Thoracic aorta (tissue), 2 donors: ENCODE results near the gene PRODH. TPM values are rescaled to one million over a fixed set of nuclear protein-coding genes. Genes with fewer than 3 reads are reported as not detected.
"Not testable (repeated sequence)": the region's sequence is repeated elsewhere in the genome, so short reads cannot be mapped to it uniquely, and the experiment has no call there.

Source experiments
- ATAC-seq: fragments of 150-250 bp; one replicate; pipeline ENCODE4 v1.8.0; 2017; ENCODE audit warnings: low read depth; ENCODE audit not compliant: insufficient number of reproducible peaks, low FRiP score
- DNase-seq: peaks from one replicate; pipeline ENCODE4 v3.0.0-alpha.2; 2020; ENCODE audit warnings: low spot score
- H3K27ac ChIP-seq, 2 donors: fragments of 200-600 bp; sonication (generic); 1 replicate in 1 of 2; 2 replicates in 1 of 2; pipeline ENCODE4 v1.5.1; 2016; ENCODE audit warnings: mild to moderate bottlenecking in 2 of 2, moderate library complexity in 2 of 2
- H3K27me3 ChIP-seq: fragments of 200-600 bp; sonication (generic); replicated peaks from 2 replicates; pipeline ENCODE4 v1.6.0; 2016; ENCODE audit warnings: mild to moderate bottlenecking; ENCODE audit not compliant: insufficient read depth
- H3K36me3 ChIP-seq: fragments of 200-600 bp; sonication (generic); one replicate; pipeline ENCODE4 v1.5.1; 2016
- H3K4me1 ChIP-seq, 2 donors: fragments of 200-600 bp; sonication (generic); 1 replicate in 1 of 2; 2 replicates in 1 of 2; pipeline versions ENCODE4 v1.5.1 to v1.6.0; 2016; ENCODE audit warnings: low read depth in 2 of 2, mild to moderate bottlenecking in 1 of 2; ENCODE audit not compliant: control insufficient read depth in 1 of 2
- H3K4me3 ChIP-seq: fragments of 200-600 bp; sonication (generic); 2 replicates; pipeline ENCODE4 v1.5.1; 2016; ENCODE audit warnings: mild to moderate bottlenecking
- H3K9me3 ChIP-seq: fragments of 200-600 bp; sonication (generic); 2 replicates; pipeline ENCODE4 v1.5.1; 2016
- total RNA-seq, 2 donors: library from RNA; depleted of rRNA; stranded (reverse); fragments of >200 nt; gene quantifications; one replicate each; pipeline versions ENCODE4 v1.1.0 to v1.2.3, GENCODE V29; 2016
- TF ChIP-seq, protein P1 (sequence below): fragments of 200-600 bp; sonication (generic); IDR thresholded peaks from one replicate; pipeline ENCODE4 v1.5.1; 2019; ENCODE audit warnings: antibody characterized with exemption

PRODH gene
- total RNA-seq, 2 donors from 2014 or later = 7.5 to 16.0 TPM

DNA sequence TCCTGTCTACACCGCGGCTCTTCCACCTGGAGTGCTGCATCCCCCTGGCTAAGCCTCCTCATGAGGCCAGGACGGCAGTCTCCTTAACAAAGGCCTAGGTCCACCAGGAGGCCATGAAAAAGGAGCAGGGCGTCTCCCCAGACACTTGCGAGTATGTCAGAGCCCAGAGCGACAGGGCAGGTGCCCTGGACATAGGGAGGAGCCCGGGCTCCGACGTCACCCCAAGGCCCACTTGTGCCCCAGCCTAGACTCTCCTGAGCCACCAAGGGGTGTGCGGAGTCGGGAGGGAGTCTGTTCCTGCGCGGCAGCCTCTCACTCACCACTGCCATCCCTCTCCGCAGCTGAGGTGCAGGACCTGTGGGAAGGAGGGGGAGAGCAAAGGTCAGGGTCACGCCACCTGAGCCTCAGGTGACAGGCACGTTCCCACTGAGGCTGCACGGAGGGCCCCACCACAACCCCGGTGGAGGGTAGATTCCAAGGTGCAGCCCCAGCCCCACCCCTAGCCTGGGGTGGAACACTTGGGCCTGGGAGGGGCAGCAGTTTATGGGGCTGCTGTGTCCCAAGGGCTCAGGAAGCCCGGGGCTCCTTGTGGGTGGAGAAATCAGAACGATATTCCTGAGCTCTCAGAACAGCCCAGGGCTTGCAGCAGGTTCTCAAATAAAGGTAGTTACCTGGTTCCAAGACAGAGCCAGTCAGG is 10.6 kb downstream of the PRODH start:
- TF ChIP-seq, protein P1, sequence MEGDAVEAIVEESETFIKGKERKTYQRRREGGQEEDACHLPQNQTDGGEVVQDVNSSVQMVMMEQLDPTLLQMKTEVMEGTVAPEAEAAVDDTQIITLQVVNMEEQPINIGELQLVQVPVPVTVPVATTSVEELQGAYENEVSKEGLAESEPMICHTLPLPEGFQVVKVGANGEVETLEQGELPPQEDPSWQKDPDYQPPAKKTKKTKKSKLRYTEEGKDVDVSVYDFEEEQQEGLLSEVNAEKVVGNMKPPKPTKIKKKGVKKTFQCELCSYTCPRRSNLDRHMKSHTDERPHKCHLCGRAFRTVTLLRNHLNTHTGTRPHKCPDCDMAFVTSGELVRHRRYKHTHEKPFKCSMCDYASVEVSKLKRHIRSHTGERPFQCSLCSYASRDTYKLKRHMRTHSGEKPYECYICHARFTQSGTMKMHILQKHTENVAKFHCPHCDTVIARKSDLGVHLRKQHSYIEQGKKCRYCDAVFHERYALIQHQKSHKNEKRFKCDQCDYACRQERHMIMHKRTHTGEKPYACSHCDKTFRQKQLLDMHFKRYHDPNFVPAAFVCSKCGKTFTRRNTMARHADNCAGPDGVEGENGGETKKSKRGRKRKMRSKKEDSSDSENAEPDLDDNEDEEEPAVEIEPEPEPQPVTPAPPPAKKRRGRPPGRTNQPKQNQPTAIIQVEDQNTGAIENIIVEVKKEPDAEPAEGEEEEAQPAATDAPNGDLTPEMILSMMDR = no peak
- no peak for ATAC-seq

DNA sequence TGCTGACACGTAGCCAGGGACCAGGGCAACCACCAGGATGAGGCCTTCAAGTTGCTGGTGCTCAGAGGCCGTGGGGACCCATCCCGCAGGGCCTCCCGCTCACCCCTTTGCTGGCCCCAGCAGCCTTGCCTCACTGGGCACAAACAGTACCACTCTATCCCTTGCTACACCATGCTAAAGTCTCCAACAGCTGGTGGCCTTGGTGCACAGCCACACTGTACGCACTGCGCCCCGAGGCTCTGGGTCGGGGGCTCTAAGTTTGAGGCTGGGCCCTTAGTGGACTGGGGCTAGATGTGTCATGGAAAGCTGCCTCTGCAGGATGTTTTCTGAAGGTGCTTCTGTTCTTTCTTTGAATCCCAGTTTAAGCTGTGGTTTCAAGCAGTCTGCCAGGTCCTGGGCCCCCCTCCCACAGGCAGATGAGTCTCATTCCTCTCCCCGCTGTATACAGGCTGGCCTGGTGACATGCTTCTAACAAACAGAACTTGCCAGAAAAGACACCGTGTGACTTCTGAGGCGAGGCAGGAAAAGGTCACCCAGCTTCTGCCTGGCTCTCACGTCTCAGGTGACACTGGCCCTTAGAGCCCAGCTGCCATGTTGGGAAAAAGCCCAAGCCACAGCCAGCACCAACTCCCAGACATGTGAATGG is 15.7 kb downstream of the PRODH start:
- H3K4me3 ChIP-seq, H3K4me1 ChIP-seq, ATAC-seq, H3K36me3 ChIP-seq, H3K27me3 ChIP-seq, H3K27ac ChIP-seq, DNase-seq, H3K9me3 ChIP-seq: not testable (repeated sequence)

More for the DNA sequence above, 10.6 kb downstream of the PRODH start:
- no peak overlapping the region for H3K4me3 ChIP-seq
- H3K4me1 ChIP-seq = no peaks in the 10 kb centered on the region
- H3K36me3 ChIP-seq = no peaks in the 10 kb centered on the region
- no peak overlapping the region for H3K27ac ChIP-seq
- no peak for DNase-seq
- no peaks in the 10 kb centered on the region for H3K27me3 ChIP-seq
- no peaks in the 10 kb centered on the region for H3K9me3 ChIP-seq

DNA sequence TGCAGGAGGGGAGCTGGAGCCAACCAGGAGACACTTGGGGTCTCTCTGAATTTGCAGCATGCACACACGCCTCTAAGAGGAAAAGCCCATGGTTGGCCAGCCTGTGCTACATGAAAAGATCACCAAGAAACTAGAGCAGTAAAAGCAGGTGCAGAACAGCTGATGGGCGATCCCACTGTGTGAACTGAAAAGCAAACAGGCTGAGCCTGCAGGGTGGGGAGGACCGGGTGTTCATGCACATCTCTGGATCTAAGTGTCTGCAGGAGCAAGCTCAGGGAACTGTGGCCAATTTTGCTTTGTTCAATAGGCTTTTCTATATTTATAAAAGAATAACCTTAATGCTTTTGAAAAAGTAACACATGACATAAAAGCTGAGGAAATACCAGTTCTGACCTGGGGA is 18.3 kb downstream of the PRODH start:
- H3K27ac ChIP-seq, H3K4me3 ChIP-seq, H3K9me3 ChIP-seq, ATAC-seq, H3K36me3 ChIP-seq, H3K4me1 ChIP-seq, H3K27me3 ChIP-seq, DNase-seq: not testable (repeated sequence)

DNA sequence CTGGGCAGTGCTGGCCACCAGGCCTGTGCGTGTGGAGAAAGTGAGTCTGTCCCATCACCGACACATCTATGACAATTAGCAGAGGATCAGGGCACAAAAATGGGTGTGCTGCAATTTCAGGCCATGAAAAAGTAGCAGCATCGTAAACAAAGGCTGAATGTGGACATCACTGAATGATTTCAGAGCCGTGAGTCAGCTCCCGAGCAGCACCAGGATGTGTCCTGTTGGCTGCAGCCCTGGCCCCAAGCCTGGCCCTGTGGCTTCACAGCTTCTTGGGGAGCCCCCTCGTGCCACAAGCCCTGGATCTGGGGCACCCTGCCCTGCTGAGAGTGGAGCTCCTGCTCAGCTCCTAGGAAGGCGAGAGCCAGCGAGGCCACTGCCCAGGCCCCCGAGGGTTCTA is 20.5 kb downstream of the PRODH start:
- ATAC-seq, DNase-seq, H3K27me3 ChIP-seq, H3K27ac ChIP-seq, H3K36me3 ChIP-seq, H3K4me3 ChIP-seq, H3K4me1 ChIP-seq, H3K9me3 ChIP-seq: not testable (repeated sequence)

DNA sequence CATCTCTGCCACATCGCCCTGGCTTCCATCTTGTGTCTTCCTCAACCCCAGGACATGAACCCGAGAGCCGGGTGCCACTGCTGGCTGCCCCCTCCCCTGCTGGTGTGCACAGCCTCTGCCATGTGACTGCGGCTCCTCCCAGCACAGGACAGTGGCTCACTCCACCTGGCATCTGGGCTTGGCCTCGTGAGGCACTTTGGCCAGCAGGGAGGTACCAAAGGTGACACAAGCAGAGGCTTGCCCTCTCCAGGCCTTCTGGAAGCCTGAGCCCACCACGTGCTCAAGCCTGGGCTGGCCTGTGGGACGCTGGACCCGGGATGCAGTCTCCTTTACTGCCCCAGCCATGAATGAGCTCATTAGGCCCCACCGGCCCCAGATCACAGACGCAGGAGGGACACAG is 21.5 kb downstream of the PRODH start:
- not testable (repeated sequence) for H3K4me3 ChIP-seq, H3K36me3 ChIP-seq, ATAC-seq, H3K9me3 ChIP-seq, H3K27ac ChIP-seq, H3K4me1 ChIP-seq, H3K27me3 ChIP-seq, DNase-seq

DNA sequence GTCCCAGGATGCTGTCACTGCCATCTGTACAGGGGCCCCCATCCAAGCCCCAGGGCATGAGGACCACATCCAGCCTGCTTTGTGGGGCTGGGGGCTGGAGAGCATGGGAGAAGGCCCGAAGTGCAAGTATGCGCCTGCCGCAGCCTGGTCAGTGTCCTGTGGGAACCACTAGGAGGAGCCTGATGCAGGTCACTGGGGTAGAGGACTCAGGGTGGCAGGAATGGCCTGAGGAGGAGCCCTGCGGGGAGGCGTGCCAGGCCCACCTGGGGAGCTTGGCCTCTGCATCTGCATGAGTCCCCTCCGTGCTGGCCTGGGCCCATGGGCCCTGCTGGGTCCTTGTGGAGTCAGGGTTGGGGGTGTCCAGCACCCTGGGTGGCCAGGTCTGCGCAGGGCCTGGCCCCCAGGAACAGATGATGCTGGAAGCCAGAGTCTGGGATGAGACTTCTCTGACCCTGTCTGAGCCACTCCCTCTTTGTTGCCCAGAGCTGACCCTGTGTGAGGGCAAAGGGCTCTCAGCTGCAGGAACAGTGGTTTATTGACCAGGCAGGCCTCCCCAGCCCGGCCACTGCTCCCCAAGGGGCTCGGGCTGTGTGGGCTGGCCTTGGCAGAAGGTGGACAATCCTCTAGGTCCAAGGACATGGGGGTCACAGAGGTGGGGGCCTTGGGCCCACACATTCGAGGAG is 23.7 kb downstream of the PRODH start:
- not testable (repeated sequence) for H3K9me3 ChIP-seq

DNA sequence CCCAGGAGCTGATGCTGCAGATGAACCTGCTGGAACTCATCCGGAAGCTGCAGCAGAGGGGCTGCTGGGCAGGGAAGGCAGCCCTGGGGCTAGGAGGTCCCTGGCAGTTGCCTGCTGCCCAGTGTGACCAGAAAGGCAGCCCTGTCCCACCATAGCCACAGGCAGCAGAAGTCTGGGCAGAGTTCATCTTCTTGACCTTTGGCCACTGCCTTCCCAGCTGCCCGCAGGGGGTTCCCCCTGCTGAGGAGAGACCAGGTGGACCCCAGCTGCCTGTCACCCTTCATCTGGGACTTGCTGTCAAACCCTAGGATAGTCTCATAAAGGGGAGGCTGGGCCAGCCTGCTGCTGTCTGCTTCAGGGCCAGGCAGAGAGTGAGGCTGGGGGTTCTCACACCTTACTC is 24.6 kb downstream of the PRODH start:
- H3K4me1 ChIP-seq, H3K4me3 ChIP-seq, H3K36me3 ChIP-seq, H3K27me3 ChIP-seq, H3K9me3 ChIP-seq, ATAC-seq, H3K27ac ChIP-seq, DNase-seq: not testable (repeated sequence)

More for the DNA sequence above, 23.7 kb downstream of the PRODH start:
- DNase-seq, H3K4me1 ChIP-seq, ATAC-seq, H3K27ac ChIP-seq, H3K36me3 ChIP-seq, H3K4me3 ChIP-seq, H3K27me3 ChIP-seq: not testable (repeated sequence)

DNA sequence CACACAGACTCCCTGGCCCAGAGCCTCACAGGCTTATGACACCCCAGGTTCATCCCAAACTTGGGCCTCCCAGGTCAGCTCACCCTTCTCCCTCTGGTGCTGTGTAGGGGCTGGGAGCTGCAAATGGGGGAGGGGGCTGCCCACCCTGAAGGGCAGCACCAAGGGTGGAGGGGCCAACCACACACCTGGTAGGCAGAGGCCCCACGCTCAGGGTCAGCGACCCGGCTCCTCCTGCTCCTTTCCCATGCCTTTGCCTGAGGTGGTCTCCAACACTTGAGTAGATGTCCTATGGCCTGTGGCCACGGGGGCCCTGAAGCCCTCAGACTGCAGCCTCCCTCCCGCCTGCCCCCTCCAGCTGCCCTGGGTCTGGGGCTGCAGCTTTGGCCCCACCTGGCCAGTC is 26.5 kb downstream of the PRODH start:
- TF ChIP-seq, protein P1 = no peak
- Histone ChIP-seq H3K27me3 (no peaks in the 10 kb centered on the region), H3K27ac (no peak overlapping the region), H3K9me3 (no peaks in the 10 kb centered on the region), H3K4me1 (no peaks in the 10 kb centered on the region), H3K36me3 (no peaks in the 10 kb centered on the region), H3K4me3 (no peak overlapping the region)
- DNase-seq = no peak
- ATAC-seq = no peak
